ENCODE measurements around the gene SRSF3.
"Not testable (repeated sequence)": the region's sequence is repeated elsewhere in the genome, so short reads cannot be mapped to it uniquely, and the experiment has no call there.

Gene SRSF3

DNA sequence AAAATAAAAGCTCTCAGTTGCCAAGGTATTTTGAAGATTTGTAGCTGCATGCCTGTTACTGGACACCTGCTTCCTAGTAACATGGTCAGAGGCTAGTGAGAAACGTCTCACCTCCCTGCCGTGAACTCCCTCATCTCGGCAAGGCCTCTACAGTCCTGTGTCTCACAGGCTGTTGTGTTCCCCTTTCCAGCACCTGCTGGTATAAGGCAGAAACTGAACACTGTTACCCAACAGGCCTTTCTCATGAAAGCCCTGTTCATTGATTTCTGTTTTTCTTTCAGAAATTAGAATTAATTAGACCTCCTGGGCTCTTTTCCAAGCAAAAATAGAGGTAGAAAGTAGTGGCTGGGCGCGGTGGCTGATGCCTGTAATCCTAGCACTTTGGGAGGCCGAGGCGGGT is 17.6 kb upstream of the SRSF3 start:
- DNase-seq: peak; percentile 62

DNA sequence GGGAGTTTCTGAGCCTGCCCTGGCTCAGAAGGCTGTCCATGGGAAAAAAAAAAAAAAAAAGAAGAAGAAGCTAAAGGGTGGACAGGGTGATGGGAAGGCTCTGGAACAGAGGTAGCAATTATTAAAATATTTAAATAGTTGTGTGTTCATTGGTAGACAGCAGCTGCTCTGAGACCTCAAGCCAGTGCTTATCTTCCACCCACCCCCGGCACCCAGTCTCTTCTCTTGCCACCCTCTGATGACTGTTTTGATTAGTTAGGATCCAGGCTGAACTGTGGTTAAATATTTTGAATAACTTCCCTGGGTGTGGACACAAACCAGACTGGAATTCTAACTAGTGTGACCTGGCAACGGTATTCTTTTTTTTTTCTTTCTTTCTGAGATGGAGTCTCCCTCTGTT is 16.9 kb upstream of the SRSF3 start:
- DNase-seq: no peak

DNA sequence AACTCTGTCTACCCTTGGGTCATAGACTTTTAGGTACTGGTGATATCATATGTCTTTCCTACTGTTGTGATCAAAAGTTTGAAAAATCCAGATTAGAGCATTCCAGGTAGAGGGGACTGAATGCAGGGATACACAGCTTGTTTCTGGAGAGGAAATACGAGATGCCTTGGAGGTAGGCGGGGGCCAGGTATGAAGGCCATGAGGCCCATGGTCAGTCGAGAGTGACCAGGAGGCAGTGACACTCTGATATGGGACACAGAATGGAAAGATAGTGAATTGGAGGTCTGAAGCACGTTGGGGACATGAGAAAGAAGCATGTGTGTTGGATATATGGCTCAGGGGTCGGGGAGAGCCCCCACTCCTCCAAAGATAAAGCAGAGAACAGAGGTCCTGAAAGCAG is 16.1 kb upstream of the SRSF3 start:
- DNase-seq: no peak

DNA sequence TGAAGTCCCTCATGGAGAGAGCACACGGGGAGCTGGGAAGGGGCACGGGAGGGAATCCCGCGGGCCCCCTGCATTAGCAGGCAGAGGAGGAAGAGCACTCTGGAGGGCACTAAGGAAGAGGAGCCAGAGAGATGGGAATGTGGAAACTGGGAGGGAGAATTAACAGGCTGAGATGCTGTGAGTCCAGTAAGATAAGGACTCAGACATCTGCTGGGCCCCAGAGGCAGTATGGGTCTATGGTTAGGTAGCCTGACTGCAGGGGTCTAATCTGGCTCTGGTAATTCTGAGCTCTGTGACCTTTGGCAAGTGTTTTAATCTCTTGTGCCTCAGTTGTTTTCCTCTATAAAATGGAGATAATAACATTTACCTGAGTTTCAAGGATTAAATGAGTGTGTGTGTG is 15.7 kb upstream of the SRSF3 start:
- no peak for DNase-seq

DNA sequence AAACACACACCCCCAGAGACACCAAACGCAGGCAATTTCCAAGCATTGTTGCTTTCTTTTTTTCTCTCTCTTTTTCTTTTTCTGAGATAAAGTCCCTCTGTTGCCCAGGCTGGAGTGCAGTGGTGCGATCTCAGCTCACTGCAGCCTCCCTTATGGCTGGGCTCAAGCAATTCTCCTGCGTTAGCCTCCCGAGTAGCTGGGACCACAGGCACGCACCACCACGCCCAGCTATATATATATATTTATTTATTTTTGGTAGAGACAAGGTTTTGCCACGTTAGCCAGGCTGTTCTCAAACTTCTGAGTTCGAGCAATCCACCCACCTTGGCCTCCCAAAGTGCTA is 14.0 kb upstream of the SRSF3 start:
- DNase-seq: no peak

DNA sequence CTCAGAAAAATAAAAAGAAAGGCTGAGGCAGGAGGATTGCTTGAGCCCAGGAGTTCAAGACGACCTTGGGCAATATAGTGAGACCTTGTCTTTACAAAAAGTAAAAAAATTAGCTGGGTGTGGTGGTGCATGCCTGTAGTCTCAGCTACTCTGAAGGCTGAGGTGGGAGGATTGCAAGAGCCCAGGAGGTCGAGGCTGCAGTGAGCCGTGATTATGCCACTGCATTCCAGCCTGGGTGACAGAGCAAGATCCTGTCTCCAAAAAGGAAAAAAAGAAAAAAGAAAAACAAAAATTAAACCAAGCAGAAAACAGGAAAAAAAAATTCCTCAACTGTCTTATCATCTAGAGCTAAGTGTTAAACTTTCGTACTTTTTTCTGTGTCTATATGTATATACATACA is 12.4 kb upstream of the SRSF3 start:
- DNase-seq: no peak

DNA sequence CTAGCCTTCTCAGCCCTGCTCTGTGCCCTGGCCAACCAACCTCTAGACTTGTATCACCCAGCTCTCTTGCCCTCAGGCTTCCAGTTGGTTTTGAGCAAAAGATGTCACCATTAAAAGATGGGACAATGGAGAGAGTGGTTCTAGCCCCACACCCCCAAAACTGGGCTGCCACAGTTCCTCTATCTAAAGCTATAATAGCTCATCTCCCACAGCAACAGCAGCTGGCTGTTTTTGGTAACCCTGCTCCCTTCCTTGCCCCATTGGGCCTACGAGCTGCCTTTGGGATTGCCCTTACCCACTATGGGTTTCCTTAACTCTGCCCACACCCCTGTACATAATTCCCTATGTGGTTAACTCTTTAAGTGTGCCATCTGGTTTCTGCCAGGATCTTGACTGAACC is 7.6 kb upstream of the SRSF3 start:
- peak; percentile 29 for DNase-seq

DNA sequence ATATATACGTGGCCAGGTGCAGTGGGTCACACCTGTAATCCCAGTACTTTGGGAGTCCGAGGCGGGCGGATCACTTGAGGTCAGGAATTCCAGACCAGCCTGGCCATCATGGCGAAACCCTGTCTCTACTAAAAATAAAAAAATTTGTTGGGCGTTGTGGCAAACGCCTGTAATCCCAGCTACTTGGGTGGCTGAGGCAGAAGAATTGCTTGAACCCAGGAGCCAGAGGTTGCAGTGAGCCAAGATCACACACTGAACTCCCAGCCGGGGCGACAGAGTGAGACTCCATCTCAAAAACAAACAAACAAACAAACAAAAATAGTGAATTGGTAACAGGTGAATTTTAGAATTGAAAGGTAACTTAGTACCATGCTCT is 5.1 kb upstream of the SRSF3 start:
- not testable (repeated sequence) for DNase-seq

DNA sequence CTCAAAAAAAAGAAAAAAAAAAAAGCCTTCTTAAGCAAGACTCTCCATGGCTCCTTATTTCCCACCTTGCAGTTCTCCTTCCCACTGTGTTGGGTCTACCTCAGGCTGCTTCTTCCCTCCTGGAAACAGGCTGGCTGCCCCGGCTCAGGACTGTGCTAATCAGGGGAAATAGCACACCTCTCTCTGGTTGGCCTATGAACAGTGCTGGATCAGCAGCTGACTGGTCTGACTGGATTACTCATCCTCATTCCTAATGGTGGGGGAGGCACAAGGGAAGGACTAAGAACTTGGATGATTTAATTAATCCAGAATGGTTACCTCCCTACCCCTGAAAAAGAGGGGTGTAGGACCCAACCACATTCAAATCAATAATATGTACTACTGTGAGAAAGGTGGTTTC is 3.9 kb upstream of the SRSF3 start:
- DNase-seq: no peak

DNA sequence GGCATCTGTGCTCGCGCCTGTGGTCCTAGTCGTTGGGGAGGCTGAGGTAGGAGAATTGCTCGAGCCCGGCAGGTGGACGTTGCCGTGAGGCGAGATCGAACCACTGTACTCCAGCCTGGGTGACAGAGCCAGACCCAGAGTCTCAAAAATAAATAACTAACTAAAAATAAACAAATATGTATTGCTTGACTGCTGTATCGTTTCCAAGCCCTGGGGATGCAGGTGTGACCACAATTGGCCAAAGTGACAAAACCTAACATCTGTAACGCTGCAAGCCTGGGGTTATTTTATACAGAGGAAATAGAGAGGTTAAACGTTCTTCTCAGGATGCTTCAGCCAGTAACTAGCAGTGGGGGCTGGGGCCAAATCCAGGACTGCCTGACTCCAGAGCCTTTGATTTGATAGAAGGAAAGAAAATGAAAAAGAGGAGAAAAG is 1.9 kb upstream of the SRSF3 start:
- no peak for DNase-seq

DNA sequence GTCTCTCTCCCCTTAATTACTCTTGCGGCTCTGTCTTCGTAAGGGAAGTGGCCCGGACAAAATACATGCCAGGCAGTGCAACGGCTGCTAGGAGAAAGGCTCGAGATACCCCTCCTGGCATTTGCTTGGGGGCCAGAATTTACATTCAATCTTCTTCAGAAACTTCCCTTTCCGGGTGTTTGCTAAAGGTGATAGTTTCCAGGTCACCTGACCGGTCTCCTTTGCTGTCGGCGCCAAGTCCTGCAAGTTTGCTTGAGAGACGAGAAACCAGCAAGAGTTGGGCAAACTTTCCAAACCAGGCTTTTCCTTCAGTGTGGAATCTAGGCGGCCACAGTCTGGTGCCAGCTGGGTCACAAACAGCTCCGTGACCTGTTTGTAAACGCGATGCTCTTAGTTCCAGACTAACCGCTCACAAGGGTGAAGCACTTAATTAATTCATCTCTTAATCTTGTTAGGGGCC is 563 bp upstream of the SRSF3 start:
- DNase-seq: peak; percentile 77

DNA sequence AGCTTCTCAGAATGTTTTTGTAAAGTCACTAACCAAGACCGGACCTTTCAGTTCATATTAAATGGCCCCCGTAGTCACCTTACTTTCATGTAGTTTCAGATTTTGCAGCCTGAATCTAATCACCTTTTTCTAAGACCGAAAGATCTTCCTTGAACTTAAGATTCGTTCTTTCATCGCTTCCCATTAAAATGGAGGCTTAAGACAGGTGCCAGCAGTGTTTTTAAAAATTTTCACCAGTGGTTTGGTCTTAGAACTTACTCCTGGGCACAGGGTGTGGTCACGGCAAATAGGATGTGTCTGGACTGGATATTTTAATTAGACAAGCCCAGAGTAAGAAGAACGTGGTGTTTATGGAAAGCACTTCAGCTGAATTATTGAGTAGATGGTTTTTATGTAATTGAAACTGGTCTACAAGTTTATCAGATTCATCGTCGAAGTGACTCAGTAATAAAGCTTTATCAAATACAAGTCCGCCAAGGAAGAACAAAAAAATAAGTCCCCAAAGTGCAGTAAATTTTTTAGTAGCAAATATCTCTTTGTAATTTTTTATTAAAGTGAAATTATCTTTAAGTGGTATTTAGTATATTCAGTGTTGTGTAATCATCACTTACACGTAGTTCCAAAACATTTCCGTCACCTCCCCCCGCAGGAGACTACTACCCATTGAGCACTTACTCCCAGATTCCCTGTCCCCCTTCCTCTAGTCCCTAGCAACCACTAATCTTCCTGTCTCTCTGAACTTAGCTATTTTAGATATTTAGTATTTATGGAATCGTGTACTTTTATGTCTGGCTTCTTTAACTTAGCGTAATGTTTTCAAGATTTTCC is 868 bp downstream of the SRSF3 start:
- no peak for DNase-seq

DNA sequence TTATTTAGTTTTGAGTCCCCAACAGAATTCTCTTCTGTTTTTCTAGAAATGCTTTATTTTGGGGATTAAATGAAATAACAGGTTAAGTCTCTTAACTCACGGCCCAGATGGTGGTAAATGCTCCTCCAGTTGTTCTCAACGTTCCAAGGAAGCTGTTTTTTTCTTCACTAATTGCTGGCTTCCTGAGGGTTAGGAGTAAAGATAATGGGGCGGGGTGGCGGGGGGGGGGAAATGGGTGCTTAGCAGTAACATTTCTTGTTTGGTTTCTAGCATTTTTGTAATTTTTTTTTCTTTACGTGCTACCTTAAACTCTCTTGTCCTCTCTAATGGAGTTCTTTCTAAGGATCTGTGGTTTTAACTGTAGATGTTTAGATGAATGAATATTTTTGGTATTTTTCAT is 2.2 kb downstream of the SRSF3 start:
- no peak for DNase-seq

DNA sequence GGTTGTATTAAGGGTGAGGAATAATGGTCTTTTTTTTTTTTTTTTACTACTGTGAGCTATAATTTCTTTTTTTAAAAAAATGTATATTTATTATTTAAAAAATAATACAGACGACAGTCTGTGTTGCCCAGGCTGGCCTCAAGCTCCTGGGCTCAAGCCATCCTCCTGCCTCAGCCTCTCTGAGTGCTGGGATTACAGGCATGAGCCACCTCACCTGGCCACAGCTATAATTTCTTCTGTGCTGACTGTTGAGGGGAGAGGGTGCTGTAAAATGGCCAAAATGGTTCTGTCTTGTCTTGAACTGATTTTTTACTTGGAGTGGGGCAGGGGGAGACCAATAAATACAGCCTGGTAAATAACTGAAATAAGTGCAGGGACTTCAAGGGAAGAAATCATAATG is 3.6 kb downstream of the SRSF3 start:
- DNase-seq: no peak

DNA sequence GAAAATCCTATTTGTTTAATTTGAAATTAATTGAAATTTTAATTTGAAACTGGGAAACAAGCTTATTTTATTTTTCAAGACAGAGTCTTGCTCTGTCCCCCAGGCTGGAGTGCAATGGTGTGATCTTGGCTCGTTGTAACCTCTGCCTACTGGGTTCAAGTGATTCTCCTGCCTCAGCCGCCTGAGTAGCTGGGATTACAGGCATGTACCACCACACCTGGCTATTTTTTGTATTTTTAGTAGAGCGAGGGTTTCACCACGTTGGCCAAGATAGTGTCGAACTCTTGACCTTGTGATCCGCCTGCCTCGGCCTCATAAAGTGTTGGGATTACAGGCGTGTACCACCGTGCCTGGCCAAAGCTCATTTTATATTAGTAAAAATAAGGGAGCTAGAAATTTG is 4.2 kb downstream of the SRSF3 start:
- DNase-seq: no peak

DNA sequence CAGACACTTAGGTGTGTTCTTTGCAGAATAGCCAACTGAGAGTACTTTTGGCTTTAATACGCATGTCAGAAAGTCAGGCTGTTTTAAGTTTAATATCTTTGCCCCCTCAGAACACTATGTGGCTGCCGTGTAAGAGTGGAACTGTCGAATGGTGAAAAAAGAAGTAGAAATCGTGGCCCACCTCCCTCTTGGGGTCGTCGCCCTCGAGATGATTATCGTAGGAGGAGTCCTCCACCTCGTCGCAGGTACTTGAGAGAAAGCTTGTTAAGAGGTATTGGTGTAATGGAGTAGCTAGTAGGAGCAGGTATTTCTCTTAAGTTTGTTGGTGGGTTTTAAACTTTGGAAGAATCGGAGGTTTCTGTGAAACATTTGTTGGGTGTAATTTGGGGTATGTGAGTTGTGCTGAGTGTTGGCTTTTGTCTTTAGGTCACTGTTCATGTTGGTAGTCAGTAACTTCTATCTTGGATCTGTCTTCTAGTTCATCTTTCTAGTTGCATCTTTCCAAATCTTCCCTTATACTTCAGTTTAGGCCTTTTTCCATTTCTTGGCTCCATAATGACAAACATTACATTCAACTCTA is 4.7 kb downstream of the SRSF3 start:
- DNase-seq: no peak

DNA sequence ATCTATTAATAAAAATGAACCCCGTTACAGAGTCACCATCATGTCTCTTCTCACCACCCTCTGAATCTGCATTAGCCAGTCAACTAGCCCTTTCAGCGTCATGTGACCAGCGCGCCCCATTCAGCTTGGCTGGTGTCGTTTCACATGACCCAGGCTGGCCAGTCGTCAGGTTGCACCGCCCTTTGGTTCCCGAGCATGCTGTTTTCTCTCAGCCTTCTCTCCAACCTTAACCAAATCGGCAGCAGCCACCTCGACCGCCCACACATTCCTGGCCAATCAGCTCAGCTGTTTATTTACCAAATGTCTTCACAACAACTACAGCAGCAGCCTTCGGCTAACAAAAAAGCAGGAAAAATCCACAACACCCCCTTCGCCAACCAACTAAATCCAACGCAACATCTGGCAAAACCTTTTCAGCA is 5.6 kb downstream of the SRSF3 start:
- DNase-seq: no peak

DNA sequence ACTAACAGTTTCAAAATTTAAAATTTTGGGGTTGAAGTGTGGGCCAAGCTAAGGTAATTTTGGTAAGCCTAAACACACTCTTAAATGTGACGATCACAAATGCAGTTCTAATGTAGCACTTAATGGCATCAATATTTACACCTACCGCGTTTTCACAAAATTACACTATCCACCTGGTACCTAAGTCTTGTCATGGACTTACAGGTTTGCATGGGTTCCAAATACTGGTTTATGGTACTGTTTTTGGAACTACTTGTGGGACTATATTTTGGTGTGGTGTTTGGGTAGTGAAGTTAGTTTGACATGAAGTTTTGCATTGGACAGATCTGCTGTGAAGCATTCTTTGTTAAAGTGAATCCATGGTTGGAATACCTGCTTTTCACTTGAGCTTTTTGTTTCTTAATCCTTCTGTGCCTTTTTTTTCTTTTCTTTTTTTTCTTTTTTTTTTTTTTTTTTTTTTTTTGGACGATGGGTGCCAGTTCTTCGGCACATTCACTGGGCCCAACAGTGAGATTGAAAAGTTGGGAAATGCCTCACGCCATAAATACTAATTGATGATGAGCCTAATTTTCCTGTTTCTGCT is 6.5 kb downstream of the SRSF3 start:
- DNase-seq: no peak

DNA sequence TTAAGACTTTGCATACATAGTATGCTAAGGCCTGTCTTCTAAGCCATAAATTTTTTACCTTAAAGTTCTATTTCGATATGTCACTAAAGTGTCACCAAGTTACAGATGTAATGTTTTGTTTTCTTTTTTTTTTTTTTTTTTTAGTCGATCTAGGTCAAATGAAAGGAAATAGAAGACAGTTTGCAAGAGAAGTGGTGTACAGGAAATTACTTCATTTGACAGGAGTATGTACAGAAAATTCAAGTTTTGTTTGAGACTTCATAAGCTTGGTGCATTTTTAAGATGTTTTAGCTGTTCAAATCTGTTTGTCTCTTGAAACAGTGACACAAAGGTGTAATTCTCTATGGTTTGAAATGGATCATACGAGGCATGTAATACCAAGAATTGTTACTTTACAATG is 7.7 kb downstream of the SRSF3 start:
- not testable (repeated sequence) for DNase-seq

DNA sequence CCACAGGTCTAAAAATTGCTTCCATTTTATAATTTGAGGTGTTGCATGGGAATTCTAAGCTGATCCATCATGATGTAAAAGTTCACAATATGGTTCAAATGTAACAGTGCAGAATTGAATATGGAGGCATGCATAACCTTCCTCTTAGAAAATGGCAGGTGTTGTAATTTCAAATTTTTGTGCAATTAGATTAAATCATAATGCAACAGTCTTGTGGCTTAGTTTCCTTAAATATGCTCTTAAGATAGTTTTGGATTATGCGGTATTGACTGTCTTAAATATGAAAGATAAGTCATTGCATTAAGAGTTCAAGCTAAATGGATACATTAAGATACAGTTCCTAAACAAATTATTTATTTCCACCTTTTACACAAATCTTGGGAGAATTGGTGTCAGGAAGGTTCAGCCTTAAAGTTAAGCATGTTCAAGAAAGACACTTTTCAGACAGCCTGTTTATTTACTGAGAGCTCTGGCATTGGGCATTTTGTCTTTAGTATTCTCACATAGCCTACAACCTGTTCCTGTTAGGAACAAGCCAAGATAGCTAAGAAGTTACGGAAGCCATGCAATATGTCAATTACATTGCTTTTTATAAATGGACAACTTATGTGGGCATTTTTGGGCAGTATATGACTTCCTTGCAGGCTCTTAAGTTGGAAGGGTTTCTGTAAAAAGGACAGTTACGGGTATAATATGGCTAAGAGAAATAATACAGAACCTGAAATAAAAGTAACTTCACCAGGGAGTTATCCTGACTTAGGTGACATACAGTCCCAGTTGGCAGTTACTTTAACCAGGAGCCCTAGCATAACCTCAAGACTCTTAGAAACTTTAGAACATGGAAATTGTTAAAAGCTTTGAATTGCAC is 9.3 kb downstream of the SRSF3 start:
- no peak for DNase-seq

DNA sequence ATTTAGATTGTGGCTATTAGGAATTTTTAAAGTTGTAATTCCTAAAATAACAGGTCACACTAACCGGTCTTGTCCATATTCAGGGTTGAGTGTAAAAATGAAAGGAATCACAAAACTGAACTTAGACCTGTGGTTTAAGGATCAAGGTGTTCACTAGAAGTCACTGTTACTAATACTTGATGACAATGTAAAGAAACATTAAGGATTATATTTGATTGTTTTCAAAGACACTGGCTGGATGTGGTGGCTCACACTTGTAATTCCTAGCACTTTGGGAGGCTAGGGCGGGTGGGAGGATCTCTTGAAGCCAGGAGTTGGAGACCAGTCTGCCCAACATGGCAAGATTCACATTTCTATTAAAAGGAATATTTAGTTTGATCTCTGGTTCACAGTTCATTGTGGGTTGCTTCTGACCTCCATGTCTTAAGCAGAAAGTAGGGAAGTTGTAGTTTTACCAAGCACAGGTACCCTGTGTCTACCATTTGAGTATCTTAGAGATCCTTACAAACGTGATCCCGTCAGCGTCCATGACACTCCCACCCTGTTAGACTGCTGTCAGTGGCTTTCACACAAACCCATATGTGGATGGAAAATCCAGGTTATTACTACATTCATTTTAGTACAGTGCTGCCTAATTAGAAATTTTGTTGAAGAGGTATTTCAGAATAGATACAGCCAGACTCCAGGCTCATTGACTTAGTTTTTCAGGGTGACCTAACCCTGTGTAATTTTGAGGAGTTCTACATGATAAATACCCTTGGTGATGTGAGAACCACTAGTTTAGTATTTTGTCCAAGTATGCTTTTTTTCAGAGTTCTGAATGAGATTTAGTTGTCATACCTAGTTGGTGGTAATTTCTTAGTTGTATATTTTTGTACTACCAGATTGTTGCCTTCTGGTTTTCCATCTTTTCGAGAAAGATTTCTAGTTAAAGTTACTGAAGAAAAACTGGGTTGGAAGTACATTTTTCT is 10.2 kb downstream of the SRSF3 start:
- DNase-seq: no peak

DNA sequence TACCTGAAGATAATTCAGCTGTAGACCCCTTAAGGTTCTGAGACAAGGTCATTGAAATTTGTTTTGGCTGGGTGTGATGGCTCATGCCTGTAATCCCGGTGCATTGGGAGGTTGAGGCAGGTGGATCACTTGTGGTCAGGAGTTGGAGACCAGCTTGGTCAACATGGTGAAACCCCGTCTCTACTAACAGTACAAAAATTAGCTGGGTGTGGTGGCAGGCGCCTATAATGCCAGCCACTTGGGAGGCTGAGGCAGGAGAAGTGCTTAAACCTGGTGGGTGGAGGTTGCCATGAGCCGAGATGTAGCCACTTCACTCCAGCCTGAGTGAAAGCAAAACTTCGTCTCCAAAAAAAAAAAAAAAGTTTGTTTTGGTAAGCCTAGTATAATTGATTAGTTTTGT is 11.0 kb downstream of the SRSF3 start:
- no peak for DNase-seq

Measured in MV-4-11 (cell line).